ENCODE results near the gene COPS3. TPM values are rescaled to one million over a fixed set of nuclear protein-coding genes. Genes with fewer than 3 reads are reported as not detected.
"Not testable (repeated sequence)": the region's sequence is repeated elsewhere in the genome, so short reads cannot be mapped to it uniquely, and the experiment has no call there.

The COPS3 gene
- total and polyA plus RNA-seq, 8 donors, result 11.1 to 291 (median 48.6) TPM

DNA sequence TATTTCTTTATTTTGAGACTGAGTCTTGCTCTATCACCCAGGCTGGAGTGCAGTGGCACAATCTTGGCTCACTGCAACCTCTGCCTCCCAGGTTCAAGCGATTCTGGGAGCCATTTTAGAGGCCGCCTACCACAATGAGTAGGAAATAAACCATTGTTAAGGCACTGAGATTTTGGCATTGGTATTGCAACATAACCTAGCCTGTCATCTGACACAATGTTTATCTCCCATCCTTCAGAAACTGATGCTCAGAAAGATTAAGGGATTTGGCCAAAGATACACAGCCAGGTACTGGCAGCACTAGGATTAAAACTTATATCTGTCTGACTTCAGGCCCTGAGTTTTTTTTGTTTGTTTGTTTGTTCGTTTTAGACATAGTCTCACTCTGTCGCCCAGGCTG lies 8.0 kb upstream of the COPS3 start:
- 79 to 94% (median 86%) methylated on average over 4 of the region's 4 CpGs for WGBS, 5 donors
- Histone ChIP-seq H3K36me3 (no peaks in the 10 kb centered on the region), H3K4me3 (no peak overlapping the region), H3K27ac (no peak overlapping the region), H3K4me1 (no peaks in the 10 kb centered on the region), H3K9me3 (no peaks in the 10 kb centered on the region), H3K27me3 (no peaks in the 10 kb centered on the region)
- DNase-seq, result no peak
- TF ChIP-seq, protein P1, sequence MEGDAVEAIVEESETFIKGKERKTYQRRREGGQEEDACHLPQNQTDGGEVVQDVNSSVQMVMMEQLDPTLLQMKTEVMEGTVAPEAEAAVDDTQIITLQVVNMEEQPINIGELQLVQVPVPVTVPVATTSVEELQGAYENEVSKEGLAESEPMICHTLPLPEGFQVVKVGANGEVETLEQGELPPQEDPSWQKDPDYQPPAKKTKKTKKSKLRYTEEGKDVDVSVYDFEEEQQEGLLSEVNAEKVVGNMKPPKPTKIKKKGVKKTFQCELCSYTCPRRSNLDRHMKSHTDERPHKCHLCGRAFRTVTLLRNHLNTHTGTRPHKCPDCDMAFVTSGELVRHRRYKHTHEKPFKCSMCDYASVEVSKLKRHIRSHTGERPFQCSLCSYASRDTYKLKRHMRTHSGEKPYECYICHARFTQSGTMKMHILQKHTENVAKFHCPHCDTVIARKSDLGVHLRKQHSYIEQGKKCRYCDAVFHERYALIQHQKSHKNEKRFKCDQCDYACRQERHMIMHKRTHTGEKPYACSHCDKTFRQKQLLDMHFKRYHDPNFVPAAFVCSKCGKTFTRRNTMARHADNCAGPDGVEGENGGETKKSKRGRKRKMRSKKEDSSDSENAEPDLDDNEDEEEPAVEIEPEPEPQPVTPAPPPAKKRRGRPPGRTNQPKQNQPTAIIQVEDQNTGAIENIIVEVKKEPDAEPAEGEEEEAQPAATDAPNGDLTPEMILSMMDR (IDR thresholded peaks at IDR 0.05), result no peak
- TF ChIP-seq POLR2AphosphoS5 (IDR thresholded peaks at IDR 0.05) (no peak), EP300 (IDR thresholded peaks at IDR 0.05) (no peak), POLR2A (IDR thresholded peaks at IDR 0.05) (no peak)
- intact Hi-C loops (cut with DNase I; ENCODE audit: low total_unique reads), result no loop called here

GRCh38 chr17:17285951-17286350 lies 4.9 kb upstream of the COPS3 start:
- intact Hi-C loops (cut with DNase I; ENCODE audit: low total_unique reads), result no loop called here
- H3K9me3 ChIP-seq, result no peaks in the 10 kb centered on the region
- TF ChIP-seq POLR2AphosphoS5 (IDR thresholded peaks at IDR 0.05), result no peak
- no peak for TF ChIP-seq EP300 (IDR thresholded peaks at IDR 0.05)
- TF ChIP-seq, protein P1 (IDR thresholded peaks at IDR 0.05), result no peak
- no peak for TF ChIP-seq POLR2A (IDR thresholded peaks at IDR 0.05)
- H3K36me3 ChIP-seq, result no peaks in the 10 kb centered on the region
- peaks cover 0 to 9% (median 6%) of the 10 kb centered on the region in 4 donors for H3K4me1 ChIP-seq
- DNase-seq, result peak in 1 of 2 donors; percentile 1
- H3K27ac ChIP-seq, result no peak overlapping the region
- WGBS, 5 donors, result 90 to 94% (median 92%) methylated on average over 5 of the region's 5 CpGs
- H3K27me3 ChIP-seq, result no peaks in the 10 kb centered on the region
- H3K4me3 ChIP-seq, result no peak overlapping the region

DNA sequence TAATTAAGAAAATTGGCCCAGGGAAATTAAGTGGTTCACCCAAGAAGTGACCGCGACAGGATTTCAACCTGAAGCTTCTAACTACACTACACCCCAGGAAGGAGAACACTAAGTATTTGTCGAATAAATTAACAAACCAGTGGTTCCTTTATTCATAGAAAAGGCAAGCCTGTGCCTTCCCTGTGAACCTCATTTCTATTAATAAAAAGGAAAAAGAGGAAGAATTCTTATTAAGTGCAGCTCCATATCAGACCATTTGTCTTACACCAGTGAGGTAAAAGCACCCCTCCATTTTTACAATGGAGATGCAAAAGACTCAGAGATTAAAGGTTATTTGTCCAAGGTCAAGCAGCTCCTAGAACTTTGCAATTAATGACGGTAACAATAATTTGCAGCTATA lies 1.7 kb downstream of the COPS3 start:
- Histone ChIP-seq H3K27ac (no peak overlapping the region), H3K4me1 (peaks cover 18 to 55% (median 40%) of the 10 kb centered on the region in 4 donors), H3K27me3 (no peaks in the 10 kb centered on the region), H3K9me3 (no peaks in the 10 kb centered on the region), H3K4me3 (peak overlapping the region in 2 of 4 donors; percentile 93 to 97), H3K36me3 (peaks cover 0 to 18% (median 17%) of the 10 kb centered on the region in 4 donors)
- 74 to 83% (median 82%) methylated on average over 4 of the region's 4 CpGs for WGBS, 5 donors
- no peak for TF ChIP-seq POLR2AphosphoS5 (IDR thresholded peaks at IDR 0.05)
- no peak for TF ChIP-seq POLR2A (IDR thresholded peaks at IDR 0.05)
- TF ChIP-seq EP300 (IDR thresholded peaks at IDR 0.05), result no peak
- intact Hi-C loops (cut with DNase I; ENCODE audit: low total_unique reads), result no loop called here
- DNase-seq, result no peak

DNA sequence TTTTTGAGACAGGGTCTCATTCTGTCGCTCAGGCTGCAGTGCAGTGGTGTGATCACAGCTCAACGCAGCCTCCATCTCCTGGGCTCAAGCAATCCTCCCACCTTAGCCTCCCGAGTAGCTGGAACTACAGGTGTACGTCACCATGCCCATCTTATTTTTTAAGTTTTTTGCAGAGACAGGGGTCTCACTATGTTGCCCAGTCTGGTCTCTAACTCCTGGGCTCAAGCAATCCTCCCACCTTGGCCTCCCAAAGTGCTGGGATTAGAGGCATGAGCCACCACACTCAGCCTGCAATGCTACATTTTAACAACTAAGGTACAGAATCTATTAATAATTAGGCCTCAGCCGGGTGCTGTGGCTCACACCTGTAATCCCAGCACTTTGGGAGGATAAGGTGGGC lies 3.6 kb downstream of the COPS3 start:
- Histone ChIP-seq H3K36me3 (peaks cover 13 to 37% (median 36%) of the 10 kb centered on the region in 4 donors), H3K4me1 (peaks cover 18 to 55% (median 40%) of the 10 kb centered on the region in 4 donors)
- intact Hi-C loops (cut with DNase I; ENCODE audit: low total_unique reads); H3K9me3 ChIP-seq; H3K27me3 ChIP-seq; H3K4me3 ChIP-seq; H3K27ac ChIP-seq; DNase-seq: not testable (repeated sequence)
- WGBS, 5 donors, result 92 to 96% (median 95%) methylated on average over 5 of the region's 5 CpGs

DNA sequence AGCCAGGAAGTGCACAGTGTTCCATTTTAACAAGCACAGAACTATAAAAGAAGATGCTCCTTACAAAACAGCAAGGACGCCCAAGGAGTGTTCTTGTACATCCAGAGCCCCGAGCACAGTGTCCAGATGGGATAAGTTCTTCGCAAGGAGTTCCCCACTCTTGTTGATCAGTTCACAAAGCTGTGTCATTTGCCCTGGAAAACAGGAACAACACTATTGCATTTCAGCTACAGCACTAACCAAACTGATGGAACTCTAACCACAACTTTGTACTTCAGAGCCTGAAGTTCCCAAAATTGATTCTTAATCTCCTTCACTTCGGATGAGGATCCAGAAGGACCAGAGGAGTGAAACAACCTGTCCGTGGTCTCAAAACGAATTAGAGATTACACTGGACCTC lies 5.1 kb downstream of the COPS3 start:
- 76 to 88% (median 82%) methylated on average over 6 of the region's 6 CpGs for WGBS, 5 donors
- H3K36me3 ChIP-seq, result peaks cover 13 to 50% (median 49%) of the 10 kb centered on the region in 4 donors
- intact Hi-C loops (cut with DNase I; ENCODE audit: low total_unique reads), result no loop called here

More for the DNA sequence above, 5.1 kb downstream of the COPS3 start:
- Histone ChIP-seq H3K27me3 (no peaks in the 10 kb centered on the region), H3K9me3 (no peaks in the 10 kb centered on the region), H3K4me1 (peaks cover 18 to 47% (median 33%) of the 10 kb centered on the region in 4 donors), H3K4me3 (no peak overlapping the region), H3K27ac (peak overlapping the region in 1 of 5 donors; percentile 45)
- TF ChIP-seq POLR2AphosphoS5 (IDR thresholded peaks at IDR 0.05), result no peak
- no peak for TF ChIP-seq POLR2A (IDR thresholded peaks at IDR 0.05)
- no peak for TF ChIP-seq EP300 (IDR thresholded peaks at IDR 0.05)
- TF ChIP-seq, protein P1 (IDR thresholded peaks at IDR 0.05), result no peak
- DNase-seq, result no peak
